HG02588 (cell line): ENCODE measurements around the gene LAPTM4A.
"Not testable (repeated sequence)": the region's sequence is repeated elsewhere in the genome, so short reads cannot be mapped to it uniquely, and the experiment has no call there.

ENCODE experiments used
- ATAC-seq: cut with Tn5 transposase; IDR thresholded peaks from one replicate; pipeline ENCODE4 v1.9.1; 2021; ENCODE audit warnings: mild to moderate bottlenecking, moderate library complexity; ENCODE audit not compliant: unreplicated experiment

Gene LAPTM4A

GRCh38 chr2:20052861-20053281 lies 1.4 kb upstream of the LAPTM4A start:
- ATAC-seq, result no peak

GRCh38 chr2:20052229-20052851 lies 912 bp upstream of the LAPTM4A start:
- ATAC-seq, result no peak

GRCh38 chr2:20050646-20051531 lies 539 bp downstream of the LAPTM4A start:
- peak; percentile 19 for ATAC-seq

GRCh38 chr2:20050104-20050645 lies 1.3 kb downstream of the LAPTM4A start:
- no peak for ATAC-seq

GRCh38 chr2:20049637-20050036 lies 1.8 kb downstream of the LAPTM4A start:
- no peak for ATAC-seq

GRCh38 chr2:20048488-20049448 lies 2.7 kb downstream of the LAPTM4A start:
- no peak for ATAC-seq

GRCh38 chr2:20045712-20046292 lies 5.6 kb downstream of the LAPTM4A start:
- not testable (repeated sequence) for ATAC-seq

GRCh38 chr2:20044778-20045177 lies 6.7 kb downstream of the LAPTM4A start:
- no peak for ATAC-seq

GRCh38 chr2:20042531-20042930 lies 8.9 kb downstream of the LAPTM4A start:
- no peak for ATAC-seq

GRCh38 chr2:20040489-20041172 lies 10.8 kb downstream of the LAPTM4A start:
- ATAC-seq, result no peak

GRCh38 chr2:20037660-20038059 lies 13.8 kb downstream of the LAPTM4A start:
- no peak for ATAC-seq

GRCh38 chr2:20035955-20036666 lies 15.3 kb downstream of the LAPTM4A start:
- no peak for ATAC-seq

- ATAC-seq, result no peak
Observed at GRCh38 chr2:20034821-20035220, 16.6 kb downstream of the LAPTM4A start.

GRCh38 chr2:20034218-20034617 lies 17.2 kb downstream of the LAPTM4A start:
- ATAC-seq, result no peak

- ATAC-seq, result no peak
Observed at GRCh38 chr2:20033322-20033721, 18.1 kb downstream of the LAPTM4A start.

- no peak for ATAC-seq
Observed at GRCh38 chr2:20030224-20030623, 21.2 kb downstream of the LAPTM4A start.

- no peak for ATAC-seq
Observed at GRCh38 chr2:20027705-20028434, 23.6 kb downstream of the LAPTM4A start.

GRCh38 chr2:20027260-20027677 lies 24.2 kb downstream of the LAPTM4A start:
- no peak for ATAC-seq
